Right hindlimb (tissue), 1 donor: ENCODE results near the gene EGF.

Experiments used
- DNase-seq: peaks from one replicate; pipeline ENCODE4 v3.0.0-alpha.2; 2018

The EGF gene

DNA sequence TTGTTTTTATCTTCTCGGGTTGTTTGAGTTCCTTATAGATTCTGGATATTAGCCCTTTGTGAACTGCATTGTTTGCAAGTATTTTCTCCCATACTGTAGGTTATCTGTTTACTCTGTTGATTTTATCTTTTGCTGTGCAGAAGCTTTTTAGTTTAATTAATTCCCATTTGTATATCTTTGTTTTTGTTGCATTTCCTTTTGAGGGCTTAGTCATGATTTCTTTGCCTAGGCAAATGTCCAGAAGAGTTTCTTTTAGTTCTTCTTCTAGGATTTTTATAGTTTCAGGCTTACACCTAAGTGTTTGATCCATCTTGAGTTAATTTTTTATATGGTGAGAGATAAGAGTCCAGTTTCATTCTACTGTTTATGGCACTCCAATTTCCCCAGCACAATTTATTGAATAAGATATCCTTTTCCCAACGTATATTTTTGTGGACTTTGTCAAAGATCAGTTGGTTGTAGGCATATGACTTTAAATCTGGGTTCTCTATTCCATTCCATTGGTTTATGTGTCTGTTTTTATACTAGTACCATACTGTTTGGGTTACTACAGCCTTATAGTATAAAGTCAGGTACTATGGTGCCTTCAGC, 54.3 kb downstream of the EGF start:
- no peak for DNase-seq

DNA sequence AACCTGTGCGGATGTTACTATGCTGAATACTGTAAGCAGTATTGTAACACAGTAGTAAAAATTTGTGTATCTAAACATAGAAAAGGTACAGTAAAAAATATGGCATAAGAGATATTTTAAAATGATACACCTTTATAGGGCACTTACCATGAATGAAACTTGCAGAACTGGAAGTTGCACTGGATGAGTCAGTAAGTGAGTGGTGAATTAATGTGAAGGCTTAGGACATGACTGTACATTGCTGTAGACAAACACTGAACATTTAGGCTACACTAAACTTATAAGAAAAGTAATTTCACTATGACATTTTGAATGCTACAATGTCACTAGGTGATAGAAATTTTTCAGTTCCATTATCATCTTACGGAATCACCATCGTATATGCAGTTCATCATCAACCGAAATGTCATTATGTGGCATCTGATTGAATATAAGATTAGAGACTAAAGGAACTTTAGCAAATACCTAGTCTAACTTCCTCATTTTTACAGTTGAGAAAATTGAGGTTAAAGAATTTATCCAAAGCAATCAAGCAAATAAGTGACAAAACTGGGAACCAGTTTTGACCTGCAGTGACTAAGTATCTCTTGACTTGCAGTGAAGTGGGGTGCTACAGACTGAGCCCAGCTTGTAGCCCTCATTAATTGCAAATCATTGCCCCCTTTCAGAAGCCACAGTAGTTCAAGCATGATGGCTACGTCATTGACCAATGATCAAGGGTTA, 55.3 kb downstream of the EGF start:
- no peak for DNase-seq

DNA sequence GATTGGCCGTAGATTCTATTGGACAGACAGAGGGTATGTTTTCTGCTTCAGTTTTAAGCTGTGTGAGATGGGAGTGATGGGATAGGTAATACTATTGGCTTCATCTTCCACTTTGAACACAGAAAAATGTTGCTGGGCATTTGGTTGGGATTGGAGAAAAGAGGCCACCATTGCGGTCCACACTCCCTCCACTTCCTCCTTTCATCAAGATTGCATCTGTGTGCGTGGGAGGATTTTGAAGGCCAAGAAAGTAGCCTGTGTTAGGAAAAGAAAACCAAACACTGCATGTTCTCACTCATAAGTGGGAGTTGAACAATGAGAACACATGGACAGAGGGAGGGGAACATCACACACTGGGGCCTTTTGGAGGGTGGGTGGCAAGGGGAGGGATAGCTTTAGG, 56.4 kb downstream of the EGF start:
- no peak for DNase-seq

DNA sequence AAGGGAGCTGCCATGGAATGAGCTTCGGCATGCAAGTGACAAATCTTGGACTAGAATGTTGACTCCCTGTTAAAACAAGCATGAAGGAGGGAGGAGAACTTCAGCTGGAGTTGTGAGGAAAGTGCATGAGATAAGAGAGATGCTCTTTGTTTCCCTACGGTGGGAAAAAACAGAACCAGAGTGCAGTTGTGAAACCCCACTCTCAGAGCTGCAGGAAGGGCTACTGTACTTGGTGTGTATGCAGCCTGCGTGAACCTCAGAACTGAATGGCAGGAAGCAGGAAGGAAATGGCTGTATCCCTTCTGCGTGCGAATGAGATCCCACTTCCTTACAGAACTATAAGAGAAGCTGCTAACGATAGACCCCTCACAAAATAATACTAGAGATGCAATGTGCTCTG, 57.2 kb downstream of the EGF start:
- no peak for DNase-seq

DNA sequence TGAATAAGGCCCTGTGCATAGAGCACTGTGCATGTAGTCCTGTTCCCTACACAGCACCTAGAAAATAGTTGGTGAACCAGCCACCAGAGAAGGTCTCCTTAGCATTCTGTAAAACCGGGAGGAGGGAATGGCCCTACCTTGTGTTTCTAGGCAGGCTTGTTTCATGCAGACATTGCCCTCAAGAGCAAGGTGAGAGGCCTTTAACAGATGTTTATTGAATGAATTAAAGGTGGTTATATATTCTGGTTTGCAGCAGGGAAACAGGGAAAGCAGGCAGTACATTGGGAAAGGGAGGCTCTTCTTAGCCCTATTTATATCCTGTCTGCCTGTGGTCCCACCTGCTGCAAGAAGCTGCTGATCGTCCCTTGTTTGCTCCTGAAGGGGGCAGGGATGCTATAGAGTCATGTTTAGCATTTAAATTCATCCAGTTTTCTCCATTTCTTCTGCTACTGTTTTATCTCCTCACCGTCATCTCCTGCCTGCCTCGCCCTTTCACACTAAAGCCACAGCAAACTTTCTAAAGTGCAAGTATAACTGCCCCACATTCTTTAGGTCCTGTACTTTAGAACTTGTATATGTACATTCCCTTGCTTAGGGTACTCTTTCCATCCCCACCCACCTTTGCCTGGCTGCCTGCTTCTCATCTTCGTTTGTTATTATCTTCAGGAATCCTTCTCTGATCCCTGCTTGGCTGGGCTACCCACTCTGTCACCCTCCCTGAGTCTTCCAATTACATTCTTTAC, 60.3 kb downstream of the EGF start:
- no peak for DNase-seq

DNA sequence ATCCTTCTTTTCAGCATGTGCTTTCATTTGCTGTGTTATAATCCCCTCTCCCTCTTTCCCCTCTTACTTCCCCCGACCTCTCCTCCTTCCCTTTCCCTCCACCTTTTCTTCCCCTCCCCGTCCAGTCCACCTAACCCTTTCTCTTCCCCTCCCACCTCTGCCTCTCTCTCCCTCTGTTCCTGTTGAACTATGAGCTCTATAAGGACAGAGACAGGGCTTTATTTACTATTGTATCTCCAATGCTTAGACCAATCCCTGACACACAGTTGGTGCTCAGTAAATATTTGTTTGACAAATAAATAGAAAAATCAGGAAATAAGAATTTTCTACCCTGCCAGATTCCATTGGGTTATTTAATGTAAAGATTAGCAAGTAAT, 60.8 kb downstream of the EGF start:
- DNase-seq = no peak

DNA sequence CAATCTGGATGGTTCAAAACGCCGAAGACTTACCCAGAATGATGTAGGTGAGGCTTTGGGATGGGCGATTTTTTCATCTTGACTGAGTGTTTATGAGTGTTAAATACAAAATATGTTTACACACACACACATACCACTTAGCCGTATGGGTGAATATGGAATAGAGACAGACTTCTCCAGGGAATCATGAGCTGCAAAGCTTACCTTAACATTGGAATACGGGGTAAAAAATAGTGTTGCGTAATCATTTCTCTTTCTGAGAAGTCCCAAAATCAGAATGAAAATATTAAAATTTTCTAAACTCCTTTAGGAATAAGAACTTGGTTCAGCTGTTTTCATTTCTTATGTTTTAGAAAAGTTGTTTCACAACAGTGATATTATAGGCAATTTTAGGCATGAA, 63.5 kb downstream of the EGF start:
- DNase-seq = no peak

DNA sequence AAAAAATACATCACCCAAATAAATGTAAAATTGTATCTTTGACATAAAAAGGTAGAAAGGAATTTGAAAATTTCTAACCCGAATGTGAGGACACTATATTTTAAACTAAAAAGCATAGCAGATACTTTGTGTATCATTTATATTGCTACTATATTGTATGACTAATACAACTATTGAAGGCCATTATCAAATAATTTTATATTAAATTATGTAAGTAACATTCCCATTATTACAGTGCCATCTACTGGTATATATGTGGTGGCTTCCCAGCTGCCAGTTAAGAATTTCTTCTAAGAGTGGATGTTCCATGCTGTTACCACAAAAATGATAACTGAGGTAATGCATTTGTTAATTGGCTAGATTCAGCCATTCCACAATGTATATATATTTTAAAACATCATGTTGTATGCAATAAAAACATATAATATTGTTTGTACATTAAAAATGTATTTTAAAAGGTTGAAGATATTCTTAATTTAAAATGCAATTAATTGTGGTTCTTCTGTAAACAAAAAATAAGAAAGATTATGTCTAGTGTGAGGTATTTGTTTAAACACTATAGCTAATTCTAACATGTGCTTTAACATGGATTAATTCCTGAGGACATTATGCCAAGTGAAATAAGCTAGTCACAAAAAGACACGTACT, 65.3 kb downstream of the EGF start:
- DNase-seq = no peak

DNA sequence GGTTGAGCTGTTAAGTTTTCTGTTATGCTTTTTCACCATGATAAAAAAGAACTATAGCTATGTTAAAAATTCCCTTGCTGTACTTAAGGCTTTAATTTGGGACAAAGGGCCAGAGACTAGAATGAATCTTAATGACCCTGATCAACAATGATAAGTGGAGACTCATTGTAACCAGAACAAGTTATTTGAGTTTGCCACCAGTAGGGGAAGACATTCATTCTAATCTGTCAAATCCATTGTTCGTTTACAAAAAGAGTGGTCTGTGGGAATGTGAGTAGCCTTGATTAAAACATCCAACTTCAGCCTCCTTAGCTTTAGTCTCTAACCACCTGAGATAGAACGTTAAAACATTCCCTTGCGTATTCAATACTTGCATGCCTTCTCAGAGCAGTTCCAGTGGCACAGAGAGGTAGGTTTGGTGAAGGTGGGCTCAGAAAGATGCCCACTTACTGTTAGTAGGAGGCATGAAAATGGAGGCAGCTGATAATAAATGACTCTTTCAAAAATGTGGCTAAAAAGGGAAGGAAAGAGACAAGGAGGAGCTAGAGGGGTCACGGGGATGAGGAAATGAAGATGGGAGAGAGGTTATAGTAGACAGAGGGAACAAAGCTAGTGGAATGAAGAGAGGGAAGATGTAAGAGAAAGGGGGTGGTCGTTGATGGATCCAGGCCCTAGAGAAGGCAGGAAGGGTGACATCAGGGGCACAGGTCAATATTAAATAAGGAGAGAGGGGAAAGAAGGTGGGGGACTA, 66.2 kb downstream of the EGF start:
- DNase-seq = no peak

DNA sequence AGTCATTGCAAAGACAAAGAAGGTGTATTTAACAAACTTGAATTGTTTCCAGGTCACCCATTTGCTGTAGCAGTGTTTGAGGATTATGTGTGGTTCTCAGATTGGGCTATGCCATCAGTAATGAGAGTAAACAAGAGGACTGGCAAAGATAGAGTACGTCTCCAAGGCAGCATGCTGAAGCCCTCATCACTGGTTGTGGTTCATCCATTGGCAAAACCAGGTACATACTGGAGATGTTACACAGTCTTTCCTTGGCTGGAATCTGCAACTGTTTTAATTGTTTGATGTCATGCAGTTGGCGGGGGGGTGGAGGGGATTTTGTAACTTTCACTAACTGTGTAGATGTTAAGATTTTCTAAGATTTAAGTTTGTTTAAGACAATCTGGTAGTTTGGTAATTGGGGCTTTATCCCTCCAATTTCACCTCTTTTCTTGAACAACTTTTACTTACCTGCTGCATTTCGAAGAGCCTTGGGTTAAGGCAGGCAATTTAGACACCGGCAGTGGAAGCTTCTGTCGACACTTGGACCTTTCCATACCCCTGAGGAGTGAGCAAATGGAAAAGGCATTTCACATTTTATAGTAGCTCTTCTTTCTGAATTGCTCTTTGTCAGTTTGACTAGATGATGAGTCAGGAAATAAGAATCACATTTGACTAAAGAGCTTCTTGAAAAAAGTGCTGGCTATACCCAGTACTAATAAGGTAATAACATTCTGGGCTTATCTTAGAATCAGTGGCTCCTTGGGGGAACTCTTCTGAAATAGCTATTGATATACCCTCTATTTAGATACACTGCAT, 67.4 kb downstream of the EGF start:
- no peak for DNase-seq

DNA sequence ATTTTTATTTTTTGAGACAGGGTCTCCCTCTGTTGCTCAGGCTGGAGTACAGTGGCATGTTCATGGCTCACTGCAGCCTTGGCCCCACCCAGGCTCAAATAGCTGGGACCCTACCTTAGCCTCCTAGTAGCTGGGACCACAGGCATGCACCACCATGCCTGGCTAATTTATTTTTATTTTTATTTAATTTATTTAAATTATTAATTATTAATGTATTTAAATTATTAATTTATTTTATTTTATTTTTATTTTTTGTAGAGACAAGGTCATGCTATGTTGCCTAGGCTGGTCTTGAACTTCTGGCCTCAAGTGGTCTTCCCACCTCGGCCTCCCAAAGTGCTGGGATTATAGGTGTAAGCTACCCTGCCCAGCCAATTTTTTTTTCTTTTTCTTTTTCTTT, 69.3 kb downstream of the EGF start:
- DNase-seq = no peak

DNA sequence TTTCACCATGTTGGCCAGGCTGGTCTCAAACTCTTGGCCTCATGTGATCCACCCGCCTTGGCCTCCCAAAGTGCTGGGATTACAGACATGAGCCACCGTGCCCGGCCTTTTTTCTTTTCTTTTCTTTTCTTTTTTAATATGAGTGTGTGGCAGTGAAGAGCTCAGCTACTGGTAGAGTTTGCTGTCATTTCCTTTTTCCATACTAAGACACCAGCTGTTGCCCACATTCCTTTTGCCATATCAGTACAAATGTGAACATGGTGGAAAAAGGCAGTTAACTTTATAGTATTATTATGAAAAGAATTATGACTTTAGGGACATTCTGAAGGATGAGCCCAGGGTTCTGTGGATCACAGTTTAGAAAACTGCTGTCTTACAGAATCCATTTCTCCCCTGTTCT, 69.8 kb downstream of the EGF start:
- no peak for DNase-seq

DNA sequence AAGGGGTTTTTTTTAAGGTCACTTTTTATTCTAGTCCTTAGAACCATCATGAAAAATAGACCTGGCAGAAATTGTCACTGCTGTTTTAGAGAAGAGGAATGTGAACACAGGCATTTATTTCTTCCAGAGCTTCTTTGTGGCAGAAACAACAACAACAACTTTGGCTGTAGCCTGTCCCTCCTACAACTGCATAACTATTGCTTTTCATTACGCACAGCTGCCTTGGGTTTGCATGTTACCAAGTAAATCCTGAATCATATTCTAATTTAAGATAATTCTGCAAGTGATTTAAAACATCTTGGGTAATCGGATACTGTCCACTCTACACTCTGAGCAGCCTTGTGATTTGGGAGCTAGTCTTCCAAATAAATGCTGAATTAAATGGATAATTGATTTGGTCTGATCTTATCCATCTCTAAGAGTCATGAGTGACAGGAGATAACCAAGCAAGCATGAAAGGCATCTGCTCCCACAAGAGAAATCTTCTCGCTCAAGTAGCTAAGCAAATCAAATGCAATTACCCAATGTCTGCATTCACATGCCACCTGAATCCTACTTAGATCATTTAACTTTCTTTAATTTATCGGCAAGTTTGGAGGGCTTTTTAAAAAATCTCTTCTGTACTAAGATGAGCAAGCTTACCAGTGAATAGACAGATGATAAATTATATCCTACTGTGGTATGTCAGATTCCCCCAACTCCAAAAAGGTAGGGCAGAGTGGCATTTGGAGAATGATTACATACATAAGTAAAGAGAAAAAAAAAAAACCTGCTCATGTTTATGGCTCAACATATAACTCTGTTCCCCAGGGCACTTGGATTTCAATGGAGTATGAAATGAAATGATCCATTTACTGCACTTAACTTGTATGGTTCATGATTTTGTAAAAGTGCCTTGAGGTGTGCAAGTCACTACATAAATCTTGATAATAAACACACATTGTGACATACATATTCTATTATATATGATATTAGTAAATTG, 73.6 kb downstream of the EGF start:
- no peak for DNase-seq

DNA sequence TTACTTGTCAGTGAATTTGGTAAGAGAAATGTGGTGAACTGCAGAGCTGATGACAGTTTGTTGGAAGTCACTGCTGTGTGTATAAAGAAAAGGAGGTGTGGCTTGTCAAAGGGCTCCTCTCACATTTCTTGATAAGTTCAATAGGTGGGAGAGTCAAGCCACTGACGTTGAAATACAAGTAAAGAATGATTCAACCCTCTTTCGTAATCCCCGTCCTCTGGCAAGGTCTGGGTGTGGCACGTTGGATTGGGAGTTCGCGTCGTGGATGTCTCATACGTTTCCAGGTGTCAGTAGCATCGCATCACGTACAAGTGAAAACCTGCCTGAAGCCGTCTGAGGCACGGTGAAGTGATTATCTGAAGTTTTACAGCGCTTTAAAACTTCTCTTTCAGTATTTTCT, 76.4 kb downstream of the EGF start:
- no peak for DNase-seq

DNA sequence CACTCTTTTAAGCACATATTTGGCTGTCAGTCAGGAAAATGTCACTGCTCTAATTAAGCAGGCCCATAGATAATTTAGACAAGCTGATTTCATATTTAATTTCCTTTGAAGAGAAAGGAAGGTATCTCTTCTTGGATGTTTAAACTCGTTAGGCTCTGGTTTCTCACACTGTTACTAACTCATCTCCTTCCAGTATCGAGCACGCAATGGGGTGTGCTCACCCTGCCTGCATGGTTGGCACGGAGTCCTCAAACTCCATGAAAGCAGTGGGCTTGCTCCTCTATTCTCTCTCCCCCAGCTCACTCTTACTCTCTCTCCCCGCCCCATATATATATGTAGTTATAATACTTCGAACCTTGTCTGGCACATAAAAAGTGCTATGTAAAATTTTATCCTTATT, 76.9 kb downstream of the EGF start:
- DNase-seq = no peak

DNA sequence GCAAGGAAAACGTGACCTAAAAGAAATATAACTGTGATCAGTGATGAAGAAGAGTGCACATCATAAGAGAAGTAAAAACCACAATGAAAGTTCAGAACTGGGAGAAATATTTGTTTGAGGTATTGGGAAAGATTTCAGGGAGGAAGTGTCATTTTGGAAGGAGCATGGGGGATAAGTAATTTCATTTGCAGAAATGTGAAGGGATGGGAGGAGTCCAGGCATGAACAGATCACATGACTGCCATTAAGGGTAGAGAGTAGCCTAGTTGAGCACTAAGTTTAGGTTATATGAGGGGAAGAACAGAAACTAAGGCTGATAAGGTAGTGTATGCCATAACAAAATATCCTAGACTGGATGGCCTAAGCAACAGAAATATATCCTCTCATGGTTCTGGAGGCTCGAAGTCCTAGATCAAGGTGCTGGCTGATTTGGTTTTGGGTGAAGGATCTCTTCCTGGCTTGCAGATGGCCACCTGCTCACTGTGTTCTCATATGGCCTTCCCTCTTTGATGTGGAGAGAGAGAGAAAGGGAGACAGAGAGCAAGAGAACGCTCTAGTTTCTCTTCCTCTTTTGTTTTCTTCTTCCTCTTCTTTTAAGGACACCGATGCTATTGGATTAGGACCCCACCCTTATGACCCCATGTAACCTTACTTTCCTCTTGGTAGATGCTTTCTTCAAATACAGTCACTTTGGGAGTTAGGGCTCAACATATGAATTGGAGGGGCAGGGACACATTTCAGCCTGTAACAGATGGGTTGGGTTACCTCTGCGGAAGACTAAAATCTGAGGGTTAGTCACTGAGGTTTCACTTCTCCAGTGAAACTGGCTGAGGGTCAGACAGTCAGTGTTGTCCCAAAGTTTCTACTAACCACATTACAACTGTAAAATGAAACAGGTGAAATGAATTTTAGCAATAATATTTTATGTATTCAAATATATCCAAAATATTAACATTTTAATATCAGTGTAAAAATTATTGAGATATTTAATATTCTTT, 77.9 kb downstream of the EGF start:
- no peak for DNase-seq

DNA sequence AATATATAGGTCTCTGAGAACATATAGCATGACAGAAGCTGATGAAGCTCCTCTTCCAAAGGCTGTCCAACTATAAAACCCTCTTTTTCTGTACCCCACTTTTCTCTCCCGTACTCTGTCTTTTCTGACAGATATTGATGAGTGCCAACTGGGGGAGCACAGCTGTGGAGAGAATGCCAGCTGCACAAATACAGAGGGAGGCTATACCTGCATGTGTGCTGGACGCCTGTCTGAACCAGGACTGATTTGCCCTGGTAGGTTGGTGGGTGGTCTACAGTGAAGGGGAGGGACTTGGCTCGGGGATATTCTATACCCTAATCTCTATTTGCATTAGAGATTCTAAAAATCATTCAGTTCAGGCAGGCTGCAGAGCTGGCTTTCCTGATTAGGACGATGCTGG, 80.4 kb downstream of the EGF start:
- no peak for DNase-seq

DNA sequence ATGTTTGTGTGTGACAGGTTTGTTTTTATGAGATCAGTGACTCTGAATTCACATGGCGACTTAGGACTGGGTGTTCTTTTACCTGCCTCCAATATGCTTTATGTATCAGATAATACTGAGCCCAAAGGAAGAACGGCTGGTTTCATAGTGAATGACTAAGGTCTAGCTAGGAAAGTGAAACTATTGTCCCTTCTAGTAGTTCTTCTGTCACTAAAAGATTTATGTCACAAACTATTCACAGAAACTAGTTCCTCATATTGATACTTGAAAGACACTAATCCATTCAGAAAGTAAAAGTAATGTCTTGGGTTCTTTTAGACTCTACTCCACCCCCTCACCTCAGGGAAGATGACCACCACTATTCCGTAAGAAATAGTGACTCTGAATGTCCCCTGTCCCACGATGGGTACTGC, 81.7 kb downstream of the EGF start:
- no peak for DNase-seq

DNA sequence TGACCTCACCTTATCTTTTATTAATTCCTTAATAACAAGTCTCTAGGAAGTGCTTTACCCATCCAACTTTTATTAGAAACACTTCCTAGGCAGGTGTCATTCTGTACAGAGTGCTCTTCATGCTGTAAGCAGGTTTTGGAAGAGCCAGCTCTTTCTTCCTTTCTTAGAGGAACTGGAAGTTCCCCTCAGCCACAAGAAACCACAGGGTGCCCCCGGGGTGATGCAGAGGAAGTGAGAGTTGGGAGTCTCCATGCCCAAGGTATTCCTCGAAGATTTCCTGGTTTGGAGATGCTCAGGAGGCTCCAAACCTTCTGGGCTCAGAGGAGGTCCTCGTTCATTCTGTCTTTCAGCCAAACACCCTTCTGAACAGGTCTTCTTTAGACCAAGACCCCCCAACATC, 83.8 kb downstream of the EGF start:
- no peak for DNase-seq
